Occipital lobe (tissue), 3 donors: Measurements from ENCODE around the gene DNMT3A. TPM values are rescaled to one million over a fixed set of nuclear protein-coding genes. Genes with fewer than 3 reads are reported as not detected.
A peak's percentile ranks its signal among the peaks of the same experiment; 100 is the strongest.
"Not testable (repeated sequence)": the region's sequence is repeated elsewhere in the genome, so short reads cannot be mapped to it uniquely, and the experiment has no call there.

Experiments used
- DNase-seq: peaks from one replicate; lab custom pipeline; 2025; lab: John Stamatoyannopoulos, UW
- small RNA-seq: library from RNA; depleted of rRNA; stranded (forward); fragments of <200 nt; gene quantifications from one replicate; pipeline ENCODE3, GENCODE V24; 2014
- total RNA-seq: library from RNA; depleted of rRNA; stranded (reverse); fragments of >200 nt; gene quantifications from one replicate; pipeline ENCODE4 v1.2.3, GENCODE V29; 2014

The DNMT3A gene
- total RNA-seq, 1 donor from 2014 or later = 53.3 TPM

DNA sequence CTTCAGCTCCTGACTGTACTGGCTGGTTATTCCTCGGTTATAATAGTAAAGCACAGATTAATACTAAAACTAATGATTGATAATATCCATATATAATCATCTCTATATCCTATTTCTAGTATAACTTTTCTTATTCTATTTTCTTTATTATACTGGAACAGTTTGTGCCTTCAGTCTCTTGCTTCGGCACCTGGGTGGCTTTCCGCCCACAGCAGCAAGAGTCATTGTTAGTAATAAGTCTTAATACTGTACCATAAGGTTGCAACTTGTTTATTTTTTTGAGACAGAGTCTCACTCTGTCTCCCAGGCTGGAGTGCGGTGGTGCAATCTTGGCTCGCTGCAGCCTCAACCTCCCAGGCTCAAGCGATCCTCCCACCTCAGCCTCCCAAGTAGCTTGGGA, 130.8 kb downstream of the DNMT3A start:
- DNase-seq = not testable (repeated sequence)

DNA sequence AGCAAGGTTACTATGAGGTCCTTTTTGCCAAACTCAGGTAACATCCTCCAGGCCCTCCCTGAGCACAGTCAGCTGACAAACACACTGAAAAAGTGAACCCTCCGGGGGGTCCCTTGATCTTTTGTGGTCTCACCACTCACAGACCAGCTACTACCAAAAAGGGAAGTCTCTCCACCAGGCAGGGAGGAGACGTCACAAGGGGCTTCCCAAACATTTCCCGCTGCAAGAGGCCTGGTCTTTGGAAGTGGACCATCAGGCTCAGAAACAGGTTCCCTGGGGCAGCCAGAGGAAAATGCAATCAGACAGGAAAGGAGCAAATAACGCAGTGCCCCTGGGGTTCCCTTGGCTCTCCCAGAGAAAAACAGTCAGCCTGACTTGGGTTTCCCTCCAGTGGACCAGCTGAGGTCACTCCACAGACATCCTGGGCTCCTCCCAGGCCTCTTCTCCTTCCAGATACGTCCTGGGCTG, 134.6 kb downstream of the DNMT3A start:
- DNase-seq = no peak

DNA sequence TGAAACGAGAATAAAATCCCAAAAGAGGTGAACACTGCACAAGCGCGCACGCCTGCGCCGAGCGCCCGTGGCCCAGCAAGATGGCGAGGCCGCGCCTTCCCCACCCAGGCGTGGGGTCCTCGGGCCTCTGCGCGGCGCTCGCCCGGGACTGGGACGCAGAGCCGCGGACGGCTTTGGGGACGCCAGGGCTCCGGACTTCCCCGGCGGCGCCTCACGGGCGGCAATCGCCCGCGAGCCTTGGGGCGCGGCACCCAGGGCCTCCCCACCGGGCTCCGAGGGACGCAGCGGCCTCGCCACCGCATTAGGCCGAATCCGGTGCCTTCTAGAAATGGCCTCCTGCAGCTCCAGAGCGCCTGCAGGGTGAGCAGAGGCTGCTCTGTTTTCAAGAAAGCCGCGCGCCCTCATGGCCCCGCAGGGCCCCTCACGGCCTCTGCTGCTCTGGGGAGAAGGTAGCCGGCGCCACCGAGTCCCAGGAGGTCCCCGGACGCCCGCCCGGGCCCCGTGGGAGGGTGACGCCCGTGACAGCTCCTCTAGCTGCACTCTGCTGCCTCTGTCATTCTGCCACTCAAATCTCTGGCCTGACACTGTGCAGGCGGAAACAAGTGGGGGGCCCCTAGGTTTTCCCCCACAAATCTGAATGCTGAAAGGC, 137.4 kb downstream of the DNMT3A start:
- DNase-seq = no peak

DNA sequence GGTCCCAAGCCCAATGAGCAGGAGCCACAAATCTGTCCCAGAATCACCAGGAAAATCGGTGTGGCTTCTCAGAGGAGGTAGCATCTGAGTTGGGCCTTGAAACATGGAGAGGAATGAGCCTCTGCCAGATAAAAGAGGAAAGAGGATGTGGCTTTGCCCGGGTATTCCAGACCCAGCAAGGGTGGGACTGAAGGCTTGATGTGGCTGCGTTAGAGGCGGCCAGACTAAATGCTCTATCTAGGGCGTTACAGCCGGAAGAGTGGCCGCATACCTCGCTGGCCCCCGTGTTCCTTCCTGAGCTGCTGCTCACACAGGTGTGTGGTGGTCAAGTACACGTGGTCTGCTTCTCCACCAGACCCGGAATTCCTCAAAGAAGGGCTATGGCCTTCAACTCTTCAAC, 139.4 kb downstream of the DNMT3A start:
- DNase-seq = no peak

DNA sequence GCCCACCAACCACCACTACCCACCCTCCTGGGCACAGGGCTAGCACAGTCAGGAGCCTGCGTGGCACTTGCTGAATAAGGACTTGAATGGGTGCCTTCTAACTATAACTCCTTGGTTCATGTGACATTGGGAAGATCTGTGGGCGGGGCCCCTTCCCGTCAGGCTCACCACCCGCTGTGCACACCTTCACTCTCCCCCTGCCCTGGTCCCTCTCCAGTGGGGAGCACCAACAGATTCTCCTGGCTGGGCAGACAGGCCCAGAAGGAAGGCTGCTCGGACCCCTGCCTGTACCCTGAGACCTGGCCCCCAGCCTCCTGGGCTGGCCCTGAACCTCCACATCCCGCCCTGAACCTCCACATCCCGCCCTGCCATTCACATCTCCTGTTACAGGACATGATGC, 139.9 kb downstream of the DNMT3A start:
- no peak for DNase-seq

DNA sequence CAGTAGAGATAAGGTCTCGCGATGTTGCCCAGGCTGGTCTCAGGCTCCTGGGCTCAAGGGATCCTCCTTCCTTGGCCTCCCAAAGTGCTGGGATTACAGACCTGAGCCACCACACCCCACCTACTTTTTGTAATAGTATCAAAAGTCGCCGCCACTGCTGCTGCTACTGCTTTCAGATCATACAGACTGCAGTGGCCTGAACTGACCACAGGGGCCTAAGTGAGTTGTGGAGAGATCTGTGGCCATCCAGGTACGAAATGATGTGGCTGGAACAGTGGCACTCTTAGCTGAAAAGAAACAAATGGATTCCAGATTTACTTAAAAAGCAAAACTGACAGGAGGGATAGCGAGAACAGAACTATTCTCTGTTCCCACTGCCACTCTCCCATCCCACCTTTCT, 140.5 kb downstream of the DNMT3A start:
- DNase-seq = no peak

DNA sequence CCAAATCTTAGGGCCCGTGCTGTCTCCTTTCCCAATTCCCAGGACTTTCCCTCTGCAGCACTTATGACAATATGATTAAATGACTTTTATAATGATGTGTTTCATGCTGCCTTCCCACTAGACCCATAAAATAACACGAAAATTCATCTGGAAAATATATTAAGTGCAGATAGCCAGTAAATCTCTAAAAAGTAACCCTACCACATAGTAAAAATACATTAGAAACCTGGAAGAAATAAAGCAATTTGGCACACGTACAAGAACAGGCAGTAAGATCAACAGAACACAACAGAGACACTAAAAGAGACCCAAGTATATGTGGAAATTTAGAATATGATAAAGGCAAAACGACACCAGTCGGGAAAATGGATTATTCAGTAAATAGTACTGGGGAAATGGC, 143.1 kb downstream of the DNMT3A start:
- DNase-seq = no peak

DNA sequence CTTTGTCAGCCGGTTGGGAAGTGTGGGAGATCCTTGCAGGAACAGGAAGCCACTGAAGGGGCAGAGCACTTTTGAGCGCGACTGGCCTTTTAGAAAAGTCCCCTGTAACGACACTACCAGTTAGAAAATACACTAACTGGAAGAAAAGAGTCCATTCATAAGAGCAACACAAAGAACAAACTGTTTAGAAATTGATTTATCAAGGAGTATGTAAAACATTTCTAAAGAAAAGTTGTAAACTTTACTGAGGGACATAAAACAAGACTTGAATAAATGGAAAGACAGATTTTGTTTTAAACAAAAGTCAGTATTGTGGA, 143.6 kb downstream of the DNMT3A start:
- no peak for DNase-seq

DNA sequence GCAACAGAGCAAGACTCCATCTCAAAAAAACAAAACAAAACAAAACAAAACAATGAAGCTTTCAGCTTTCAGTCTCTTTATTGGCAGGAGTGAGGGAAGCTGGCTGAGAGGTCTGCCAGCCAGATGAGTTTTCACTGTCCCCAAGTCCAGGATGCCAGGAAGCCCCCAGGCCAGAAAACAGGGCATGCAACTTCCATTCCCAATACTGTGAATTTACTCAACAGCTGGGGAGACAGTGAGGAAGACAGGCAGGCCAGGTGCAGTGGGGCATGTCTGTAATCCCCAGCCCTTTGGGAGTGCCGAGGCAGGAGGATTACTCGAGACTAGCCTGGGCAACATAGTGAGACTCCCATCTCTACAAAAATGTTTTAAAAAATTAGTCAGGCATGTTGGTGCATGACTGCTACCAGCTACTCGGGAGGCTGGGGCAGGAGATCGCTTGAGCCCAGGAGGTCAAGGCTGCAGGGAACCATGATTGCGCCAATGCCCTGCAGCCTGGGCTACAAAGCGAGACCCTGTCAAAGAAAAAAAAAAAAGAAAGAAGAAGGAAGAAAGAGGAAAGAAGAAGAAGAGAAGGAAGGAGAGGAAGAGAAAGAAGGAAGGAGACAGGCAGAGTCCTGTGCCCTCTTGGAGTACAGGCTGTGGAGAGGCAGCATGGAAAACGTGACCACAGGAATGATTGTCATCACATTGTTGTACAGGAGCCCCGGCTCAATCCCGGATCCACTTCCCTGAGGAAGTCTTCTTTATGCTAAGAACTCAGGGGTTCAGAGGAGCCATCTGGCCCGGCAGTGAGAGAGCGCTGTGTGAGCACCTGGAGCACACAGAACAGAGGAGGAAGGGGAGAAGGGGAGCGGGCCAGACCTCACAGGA, 144.2 kb downstream of the DNMT3A start:
- no peak for DNase-seq

DNA sequence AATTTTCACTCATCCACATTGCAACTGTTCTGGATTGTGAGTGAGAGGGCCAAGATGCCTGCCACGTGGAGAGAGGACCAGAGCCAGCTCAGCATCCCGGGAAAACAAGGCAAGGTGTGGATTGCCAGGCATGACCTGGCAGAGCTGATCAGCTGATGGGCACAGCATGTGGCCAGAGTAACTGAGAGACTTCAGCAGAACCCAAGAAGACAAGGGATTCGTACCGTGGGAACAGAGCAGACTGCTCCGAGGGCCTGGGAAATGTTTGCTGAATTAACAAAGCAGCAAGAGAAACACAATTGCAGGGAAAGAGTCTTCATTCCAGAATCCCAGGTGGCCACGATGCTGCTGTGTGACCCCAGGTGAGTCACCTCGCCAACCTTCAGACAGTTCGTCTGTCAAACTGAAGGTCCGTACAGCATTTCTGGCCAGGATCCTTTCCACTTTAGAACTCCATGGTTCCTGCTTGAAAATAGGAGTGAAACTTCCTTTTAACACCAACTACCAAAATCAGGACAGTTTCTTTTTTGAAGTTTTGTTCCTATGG, 147.1 kb downstream of the DNMT3A start:
- no peak for DNase-seq

DNA sequence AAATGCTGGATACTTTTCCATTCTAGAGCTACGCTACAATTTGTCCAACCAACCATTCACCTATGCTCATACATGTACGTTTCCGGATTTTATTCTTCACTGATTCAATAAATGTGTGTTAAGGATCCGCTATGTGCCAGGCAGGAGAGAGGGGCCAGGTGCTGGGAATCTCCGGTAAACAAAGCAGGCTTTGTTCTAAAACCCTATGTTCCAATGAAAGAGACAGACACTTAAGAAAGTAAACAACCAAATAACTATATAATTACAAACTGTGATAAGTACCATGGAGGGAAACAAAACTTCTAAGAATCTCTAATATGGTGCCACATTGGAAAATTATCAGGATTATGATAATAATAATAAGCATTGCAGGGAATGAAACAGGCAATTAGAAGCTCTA, 151.2 kb downstream of the DNMT3A start:
- no peak for DNase-seq

DNA sequence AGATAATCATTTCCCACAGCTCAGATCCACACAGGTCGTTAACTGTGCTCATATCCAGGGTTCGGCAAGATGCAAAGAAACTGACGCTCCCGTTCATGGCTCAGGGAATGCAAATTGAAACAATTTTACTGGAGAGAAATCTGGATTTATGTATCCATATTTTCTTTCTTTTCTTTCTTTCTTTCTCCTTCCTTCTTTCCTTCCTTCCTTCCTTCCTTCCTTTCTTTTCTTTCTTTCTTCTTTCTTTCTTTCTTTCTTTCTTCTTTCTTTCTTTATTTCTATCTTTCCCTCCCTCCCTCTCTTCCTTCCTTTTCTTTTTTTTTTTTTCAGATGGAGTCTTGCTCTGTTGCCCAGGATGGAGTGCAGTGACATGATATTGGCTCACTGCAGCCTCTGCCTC, 153.3 kb downstream of the DNMT3A start:
- no peak for DNase-seq

DNA sequence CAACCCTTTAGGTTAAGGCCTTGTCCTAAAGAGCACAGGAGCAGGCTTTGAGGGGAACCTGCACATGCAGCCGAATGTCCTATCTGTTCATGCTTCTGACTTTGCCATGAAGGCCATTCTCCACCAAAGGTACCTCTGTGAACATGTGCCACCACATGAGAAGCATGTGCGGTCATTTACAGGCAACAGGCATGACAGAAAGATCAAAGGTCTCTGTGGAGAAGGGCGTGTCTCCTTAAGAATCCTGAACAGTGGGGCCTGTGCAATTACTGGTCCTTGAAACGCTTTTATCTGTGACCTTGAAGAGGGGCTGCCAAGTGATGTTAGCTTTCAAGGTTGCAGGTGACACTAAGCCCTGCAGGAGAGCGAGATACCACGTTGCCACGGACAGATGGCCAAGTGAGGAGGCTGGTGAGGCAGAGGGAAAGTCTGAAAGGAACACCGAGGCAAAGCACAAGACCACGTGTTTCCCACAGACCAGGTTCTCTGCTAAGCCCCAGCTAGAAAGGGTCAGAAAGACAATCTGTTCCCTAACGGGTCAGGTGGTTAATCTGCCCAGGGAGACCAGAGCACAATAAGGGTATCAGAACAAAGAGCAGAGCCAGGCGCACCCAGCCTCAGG, 153.9 kb downstream of the DNMT3A start:
- DNase-seq = no peak

DNA sequence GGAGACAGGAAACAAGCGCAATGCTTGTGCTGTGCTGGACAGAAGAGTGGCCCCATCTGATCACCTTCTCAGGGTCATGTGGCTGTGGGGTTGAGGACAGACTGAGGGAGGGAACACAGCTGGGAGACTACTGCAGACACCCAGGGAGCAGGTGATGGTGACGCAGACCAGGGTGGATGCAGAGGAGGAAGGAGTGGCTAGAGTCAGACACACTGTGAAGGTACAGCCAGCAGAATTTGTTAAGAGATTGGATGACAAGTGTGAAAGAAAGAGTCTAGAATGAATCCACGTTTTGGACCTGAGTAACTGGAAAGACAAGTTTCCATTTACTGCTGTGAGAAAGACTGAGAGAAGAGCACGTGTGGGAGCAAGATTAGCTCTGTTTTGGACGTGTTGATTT, 157.5 kb downstream of the DNMT3A start:
- no peak for DNase-seq

DNA sequence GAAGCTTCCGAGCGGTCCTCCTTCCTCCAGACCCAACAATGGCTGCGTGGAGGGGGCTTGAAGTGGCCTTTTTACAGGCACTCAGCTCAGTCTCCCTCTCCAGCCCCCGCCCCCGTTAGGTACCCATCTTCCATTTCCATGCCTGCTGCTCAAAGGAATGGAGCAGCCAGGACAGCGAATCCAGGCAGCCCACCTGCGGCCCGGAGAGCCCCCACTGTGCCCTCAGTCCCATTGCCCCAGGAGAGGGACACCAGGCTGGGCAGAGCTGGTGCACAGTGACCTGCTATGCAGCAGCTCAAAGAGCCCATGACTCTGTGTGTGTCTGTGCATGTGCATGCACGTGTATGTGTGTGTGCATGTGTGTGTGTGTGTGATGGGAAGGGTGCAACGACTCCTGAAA, 162.7 kb downstream of the DNMT3A start:
- no peak for DNase-seq

Small RNA genes within 50 kb of the gene (small RNA-seq; reads per million reads assigned to genes)
- 6.2 reads per million, percentile 91 among the genes with 10 or more reads in this experiment for gene MIR1301

Other genes starting within 250 kb of the DNMT3A start
- 0.78 TPM for gene POMC, start 173.3 kb downstream of the DNMT3A start, total RNA-seq